Esophagus squamous epithelium (tissue), 4 donors: ENCODE data around the gene ASAH2.

Source experiments
- CTCF ChIP-seq, 6 experiments: fragments of 450-650 bp in 4 of 6; fragments of 200-600 bp in 2 of 6; sonication (generic) in 2 of 6; IDR thresholded peaks; one replicate each; pipeline ENCODE4 v1.5.1; 2016 to 2019; ENCODE audit warnings: antibody characterized with exemption in 6 of 6, mild to moderate bottlenecking in 4 of 6, moderate library complexity in 4 of 6
- POLR2A ChIP-seq, 4 donors: fragments of 450-650 bp; IDR thresholded peaks; one replicate each; pipeline ENCODE4 v1.6.1; 2017; ENCODE audit warnings: antibody characterized with exemption in 4 of 4, mild to moderate bottlenecking in 4 of 4, moderate library complexity in 3 of 4

- TF ChIP-seq CTCF (IDR thresholded peaks at IDR 0.05) = no peak
- no peak for TF ChIP-seq POLR2A (IDR thresholded peaks at IDR 0.05)
Measured at GRCh38 chr10:50279489-50279888, 28.2 kb upstream of the ASAH2 start.
